Panc1 (cell line): ENCODE data around the gene S100A1. TPM values are rescaled to one million over a fixed set of nuclear protein-coding genes. Genes with fewer than 3 reads are reported as not detected.
"Not testable (repeated sequence)": the region's sequence is repeated elsewhere in the genome, so short reads cannot be mapped to it uniquely, and the experiment has no call there.

Source experiments
- ATAC-seq: fragments of 200-7000 bp; cut with Tn5 transposase; 2 replicates; pipeline ENCODE4 v1.9.1; 2020; ENCODE audit warnings: mild to moderate bottlenecking, moderate library complexity
- BruUV-seq: library from RNA; stranded (reverse); fragments of 400-500 nt; replicated peaks from 2 replicates; lab custom pipeline; 2021; lab: Mats Ljungman, UMichigan
- CTCF ChIA-PET: fragments of 300-600 bp; sonication (Branson Sonifier 250); formaldehyde crosslinking; loops from one replicate; lab custom pipeline; 2022; ENCODE audit warnings: antibody characterized with exemption; lab: Charles Lee
- POLR2A ChIA-PET: fragments of 300-600 bp; sonication (Branson Sonifier 250); formaldehyde crosslinking; loops from one replicate; lab custom pipeline; 2022; ENCODE audit warnings: antibody characterized with exemption; lab: Charles Lee
- DNase-seq: peaks from one replicate; pipeline ENCODE4 v3.0.0-alpha.2; 2010; ENCODE audit warnings: low read depth, low spot score
- H3K27ac ChIP-seq: 2 replicates; pipeline ENCODE4 v1.5.1; 2011; ENCODE audit warnings: mild to moderate bottlenecking, low read length, inconsistent platforms
- H3K27me3 ChIP-seq: fragments of 200-500 bp; sonication (Bioruptor generic); 2 replicates; pipeline ENCODE4 v1.6.0; 2014; ENCODE audit warnings: low read length, inconsistent platforms; ENCODE audit not compliant: control insufficient read depth, insufficient read depth
- H3K36me3 ChIP-seq: fragments of 200-500 bp; sonication (Bioruptor generic); 2 replicates; pipeline ENCODE4 v1.5.1; 2014; ENCODE audit warnings: inconsistent platforms, mild to moderate bottlenecking, low read length, moderate library complexity; ENCODE audit not compliant: control insufficient read depth, insufficient read depth
- H3K4me1 ChIP-seq: 2 replicates; pipeline ENCODE4 v1.5.1; 2011; ENCODE audit warnings: inconsistent platforms, mild to moderate bottlenecking, low read length, moderate library complexity; ENCODE audit not compliant: control insufficient read depth, insufficient read depth
- H3K4me3 ChIP-seq, 2 experiments: 2 replicates each; pipeline ENCODE4 v1.5.1; 2011 to 2012; ENCODE audit warnings: low read depth in 2 of 2, low read length in 2 of 2, mild to moderate bottlenecking in 2 of 2, inconsistent platforms in 1 of 2, moderate library complexity in 1 of 2
- H3K9me3 ChIP-seq: fragments of 200-500 bp; sonication (Bioruptor generic); 2 replicates; pipeline ENCODE4 v1.5.1; 2014; ENCODE audit warnings: low read depth, mild to moderate bottlenecking, inconsistent platforms, low read length, moderate library complexity; ENCODE audit not compliant: control insufficient read depth, insufficient read depth
- POLR2AphosphoS5 ChIP-seq: IDR thresholded peaks from 2 replicates; pipeline ENCODE4 v1.6.1; 2012; ENCODE audit warnings: mild to moderate bottlenecking, low read depth, low read length, moderate library complexity
- REST ChIP-seq, 2 experiments: IDR thresholded peaks; 2 replicates each; pipeline ENCODE4 v1.6.1; 2011 to 2012; ENCODE audit warnings: low read depth in 2 of 2, control low read depth in 1 of 2, low read length in 1 of 2, mild to moderate bottlenecking in 1 of 2, moderate library complexity in 1 of 2; ENCODE audit not compliant: insufficient read depth in 1 of 2
- TCF7L2 ChIP-seq: IDR thresholded peaks from 2 replicates; pipeline ENCODE4 v1.6.1; 2011; ENCODE audit warnings: mild to moderate bottlenecking, low read depth, low read length, inconsistent platforms
- in situ Hi-C: cut with HindIII; loops from 2 replicates; pipeline ENCODE4 v1.10.0; 2016; ENCODE audit warnings: low sequenced_read_pairs, low pct_unique_long_range_greater_than_20kb
- intact Hi-C: fragments of 100-400 bp; cut with micrococcal nuclease; formaldehyde crosslinking; loops from one replicate; pipeline ENCODE4 v1.10.0; 2022; ENCODE audit not compliant: unreplicated experiment
- total RNA-seq: library from RNA; stranded (reverse); gene quantifications from one replicate; pipeline ENCODE4 v1.2.1, GENCODE V29; 2021; ENCODE audit not compliant: unreplicated experiment

S100A1 gene
- total RNA-seq, 1 experiment from 2014 or later: 2.9 TPM

GRCh38 chr1:153667439-153667838, 39.2 kb downstream of the S100A1 start:
- in situ Hi-C loops (no loop called here), intact Hi-C loops (no loop called here)
- H3K9me3 ChIP-seq: no peaks in the 10 kb centered on the region
- ChIA-PET CTCF (interaction anchor here (0.6 kb wide), 1 partner anchor 40 kb away, joined by 4 read pairs; no protein-coding TSS in a partner anchor), POLR2A (interaction anchor here (0.8 kb wide), 1 partner anchor 15 kb away, joined by 3 read pairs; no protein-coding TSS in a partner anchor)
- H3K36me3 ChIP-seq: peaks cover 49% of the 10 kb centered on the region
- ATAC-seq (no peak), DNase-seq (no peak)
- H3K4me3 ChIP-seq: no peak overlapping the region
- no peak overlapping the region for H3K27ac ChIP-seq
- peaks cover 14% of the 10 kb centered on the region; the same call in 1 of the 2 replicates for H3K4me1 ChIP-seq
- TF ChIP-seq TCF7L2: no peak
- H3K27me3 ChIP-seq: no peaks in the 10 kb centered on the region
- BruUV-seq: no TSS peak

- H3K27me3 ChIP-seq, intact Hi-C loops, H3K9me3 ChIP-seq, BruUV-seq, CTCF ChIA-PET, H3K4me3 ChIP-seq, DNase-seq, in situ Hi-C loops, POLR2A ChIA-PET, ATAC-seq, H3K27ac ChIP-seq: not testable (repeated sequence)
- Histone ChIP-seq H3K4me1 (peaks cover 14% of the 10 kb centered on the region; the same call in 1 of the 2 replicates), H3K36me3 (peaks cover 37% of the 10 kb centered on the region)
These were observed 40.4 kb downstream of the S100A1 start for GRCh38 chr1:153668672-153669071.

- peak overlapping the region; percentile 94 for H3K27ac ChIP-seq
- peak overlapping the region; percentile 66 to 96 for H3K4me3 ChIP-seq
- TF ChIP-seq POLR2AphosphoS5 (no peak), TCF7L2 (no peak)
- no TSS peak for BruUV-seq
- DNase-seq (no peak), ATAC-seq (no peak)
- peaks cover 14% of the 10 kb centered on the region; the same call in 1 of the 2 replicates for H3K4me1 ChIP-seq
- no peaks in the 10 kb centered on the region for H3K9me3 ChIP-seq
- in situ Hi-C loops: no loop called here
- peaks cover 29% of the 10 kb centered on the region for H3K36me3 ChIP-seq
- intact Hi-C loops: no loop called here
- ChIA-PET CTCF (no interaction called here), POLR2A (no interaction called here)
- H3K27me3 ChIP-seq: no peaks in the 10 kb centered on the region
These were observed 41.4 kb downstream of the S100A1 start for GRCh38 chr1:153669606-153670005.

DNA sequence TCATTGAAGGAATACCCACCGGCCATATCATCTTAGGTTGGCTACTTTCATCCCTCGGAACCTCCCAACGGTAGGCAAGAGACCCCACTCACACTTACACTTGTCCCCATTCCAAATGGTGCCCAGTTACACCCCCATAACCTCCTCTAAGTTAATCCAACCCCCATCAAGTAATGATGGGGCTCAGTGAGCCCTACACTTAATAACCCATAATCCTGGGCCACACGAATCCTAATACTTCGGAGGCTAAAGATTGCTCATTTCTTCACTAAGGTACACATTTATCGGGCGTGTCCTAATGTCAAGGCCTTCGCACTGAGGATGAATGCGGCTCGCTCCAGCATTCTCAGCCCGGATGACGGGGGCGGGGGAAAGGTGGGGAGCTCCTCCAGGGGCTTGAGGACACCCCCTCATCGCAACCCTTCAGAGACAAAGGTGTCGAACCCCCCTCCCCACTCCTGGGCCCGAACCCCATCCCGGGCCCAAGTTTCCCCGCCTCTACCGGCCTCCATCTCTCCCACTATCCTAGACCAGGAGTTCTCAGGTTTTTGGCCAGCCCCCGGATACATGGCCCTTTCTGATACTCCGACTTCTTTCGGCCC, 42.1 kb downstream of the S100A1 start:
- peaks cover 21% of the 10 kb centered on the region for H3K36me3 ChIP-seq
- CTCF ChIA-PET: no interaction called here
- intact Hi-C loops (no loop called here), in situ Hi-C loops (no loop called here)
- H3K27ac ChIP-seq: peak overlapping the region; percentile 94
- TSS peak; percentile 96 for BruUV-seq
- POLR2A ChIA-PET: interaction anchor here (0.6 kb wide), 1 partner anchor 327 kb away, joined by 3 read pairs; no protein-coding TSS in a partner anchor
- no peaks in the 10 kb centered on the region for H3K27me3 ChIP-seq
- peak overlapping the region; percentile 66 to 96 for H3K4me3 ChIP-seq
- DNase-seq (no peak), ATAC-seq (peak; percentile 19)
- TF ChIP-seq POLR2AphosphoS5 (no peak), REST (IDR thresholded peaks at IDR 0.05; ENCODE audit: insufficient read depth in 1 of 2, low read depth in 2 of 2, low read length in 1 of 2) (0 out of 4 replicates have a peak, but pooled peaks of 1 of the 2 experiments have one; percentile 15)
- no peaks in the 10 kb centered on the region for H3K9me3 ChIP-seq
- peaks cover 14% of the 10 kb centered on the region; the same call in 1 of the 2 replicates for H3K4me1 ChIP-seq
